Urinary bladder (tissue), 4 donors: Measurements from ENCODE around the gene FARS2. TPM values are rescaled to one million over a fixed set of nuclear protein-coding genes. Genes with fewer than 3 reads are reported as not detected.

Experiments
- DNase-seq: peaks from one replicate; pipeline ENCODE4 v3.0.0-alpha.2; 2015; ENCODE audit errors: extremely low spot score
- H3K27ac ChIP-seq: one replicate; pipeline ENCODE4 v1.5.1; 2013; ENCODE audit warnings: low read depth, mild to moderate bottlenecking, moderate library complexity
- H3K36me3 ChIP-seq: one replicate; pipeline ENCODE4 v1.6.1; 2013; ENCODE audit warnings: mild to moderate bottlenecking, moderate library complexity; ENCODE audit not compliant: insufficient read depth
- H3K4me1 ChIP-seq: one replicate; pipeline ENCODE4 v1.6.1; 2013; ENCODE audit warnings: mild to moderate bottlenecking, moderate library complexity; ENCODE audit not compliant: insufficient read depth
- H3K4me3 ChIP-seq: one replicate; pipeline ENCODE4 v1.5.1; 2013; ENCODE audit warnings: low read depth, low read length
- WGBS: extraction: QIAGEN DNeasy Blood & Tissue Kit; methylation state at CpG from one replicate; pipeline ENCODE4 v1.1.7; 2013; 5-methylcytosine and 5-hydroxymethylcytosine counted together
- polyA plus RNA-seq: library from polyadenylated mRNA; stranded (reverse); fragments of 200-250 nt; gene quantifications from one replicate; pipeline ENCODE4 v1.2.3, GENCODE V29; 2013
- total RNA-seq: library from RNA; depleted of rRNA; stranded (reverse); fragments of >200 nt; gene quantifications from one replicate; pipeline ENCODE4 v1.2.3, GENCODE V29; 2014
- donor health status: healthy with polysubstance abuse.
- donor health status: healthy.

The FARS2 gene
- total and polyA plus RNA-seq, 2 donors: 13.6 to 23.4 TPM

DNA sequence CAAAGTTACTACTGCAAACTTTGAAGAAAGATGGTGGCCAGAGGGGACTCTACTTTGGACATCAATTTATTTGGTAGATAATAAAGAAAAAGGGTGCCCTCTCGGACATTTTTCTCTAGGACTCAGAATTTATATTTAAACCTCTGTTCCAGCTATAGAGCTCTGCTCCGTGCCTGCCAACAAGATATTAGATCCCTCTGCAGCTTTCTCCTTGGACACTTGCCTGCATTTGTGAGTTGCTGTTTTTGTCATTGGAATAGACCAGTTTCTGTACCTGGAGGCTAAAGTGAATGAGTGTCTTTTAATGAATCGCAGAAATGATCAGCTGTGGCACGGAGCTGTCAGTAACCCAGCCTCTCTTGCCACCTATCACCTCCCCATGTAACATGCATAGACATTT, 491.9 kb downstream of the FARS2 start:
- no peaks in the 10 kb centered on the region for H3K36me3 ChIP-seq
- WGBS: 82% methylated on average over 4 of the region's 4 CpGs
- H3K27ac ChIP-seq: no peak overlapping the region
- no peak for DNase-seq
- no peak overlapping the region for H3K4me3 ChIP-seq
- no peaks in the 10 kb centered on the region for H3K4me1 ChIP-seq

DNA sequence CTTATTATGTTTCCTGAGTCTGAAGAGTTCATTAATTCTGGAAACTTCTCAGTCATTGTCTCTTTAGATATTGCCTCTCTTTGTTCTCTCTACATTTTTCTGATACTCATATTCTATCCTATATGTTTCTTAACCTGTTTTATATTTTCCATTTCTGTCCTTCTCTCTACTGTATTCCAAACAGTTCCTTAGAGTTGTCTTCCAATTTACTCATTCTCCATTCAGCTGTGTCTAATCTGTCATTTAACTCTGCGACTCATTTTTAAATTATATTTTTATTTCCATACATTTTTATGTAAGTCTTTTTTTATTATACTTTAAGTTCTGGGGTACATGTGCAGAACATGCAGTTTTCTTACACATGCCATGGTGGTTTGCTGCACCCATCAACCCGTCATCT, 493.6 kb downstream of the FARS2 start:
- WGBS: 99% methylated on average over 2 of the region's 2 CpGs
- Histone ChIP-seq H3K36me3 (no peaks in the 10 kb centered on the region), H3K4me1 (no peaks in the 10 kb centered on the region), H3K4me3 (no peak overlapping the region), H3K27ac (no peak overlapping the region)
- DNase-seq: no peak

DNA sequence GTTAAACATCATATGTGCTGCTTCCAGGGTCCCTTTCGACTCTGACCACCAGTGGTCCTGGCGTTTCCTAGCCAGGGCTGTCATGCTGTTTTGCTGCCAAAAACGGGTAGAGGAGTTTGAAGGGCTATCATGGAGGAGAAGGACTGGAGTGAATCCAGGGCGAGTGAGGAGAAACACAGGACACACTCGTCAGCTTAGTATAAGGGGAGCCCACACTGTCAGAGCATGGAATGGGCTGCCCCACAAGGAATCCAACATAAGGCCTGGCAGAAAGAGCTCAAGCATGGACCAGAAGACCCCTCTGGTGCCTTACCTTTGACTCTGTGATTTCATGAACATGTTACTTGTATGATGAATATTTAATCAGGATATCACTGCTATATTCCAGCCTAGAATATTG, 498.3 kb downstream of the FARS2 start:
- H3K36me3 ChIP-seq: no peaks in the 10 kb centered on the region
- no peak overlapping the region for H3K27ac ChIP-seq
- WGBS: 88% methylated on average over 5 of the region's 5 CpGs
- no peak overlapping the region for H3K4me3 ChIP-seq
- no peak for DNase-seq
- no peaks in the 10 kb centered on the region for H3K4me1 ChIP-seq

DNA sequence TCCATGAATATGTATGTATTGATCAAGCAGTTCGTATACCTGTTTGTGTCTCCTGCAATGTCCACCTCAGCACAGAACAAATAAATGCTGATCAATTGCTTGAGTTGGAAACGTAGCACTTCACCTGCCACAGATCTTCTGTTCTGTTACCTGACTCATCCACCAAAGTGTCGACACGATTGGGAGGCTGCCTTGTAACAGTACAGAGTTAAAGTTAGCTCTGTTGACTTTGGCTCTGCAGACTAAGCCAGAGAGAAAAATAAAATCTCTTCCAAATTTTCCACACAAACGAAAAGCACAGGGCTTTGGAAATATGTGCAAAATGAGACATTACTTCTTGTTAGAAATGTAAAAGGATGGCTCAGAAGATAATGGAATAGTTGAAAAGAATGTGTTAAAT, 500.1 kb downstream of the FARS2 start:
- Histone ChIP-seq H3K27ac (no peak overlapping the region), H3K4me1 (no peaks in the 10 kb centered on the region), H3K36me3 (no peaks in the 10 kb centered on the region), H3K4me3 (no peak overlapping the region)
- no peak for DNase-seq
- WGBS: 77% methylated on average over 5 of the region's 5 CpGs

DNA sequence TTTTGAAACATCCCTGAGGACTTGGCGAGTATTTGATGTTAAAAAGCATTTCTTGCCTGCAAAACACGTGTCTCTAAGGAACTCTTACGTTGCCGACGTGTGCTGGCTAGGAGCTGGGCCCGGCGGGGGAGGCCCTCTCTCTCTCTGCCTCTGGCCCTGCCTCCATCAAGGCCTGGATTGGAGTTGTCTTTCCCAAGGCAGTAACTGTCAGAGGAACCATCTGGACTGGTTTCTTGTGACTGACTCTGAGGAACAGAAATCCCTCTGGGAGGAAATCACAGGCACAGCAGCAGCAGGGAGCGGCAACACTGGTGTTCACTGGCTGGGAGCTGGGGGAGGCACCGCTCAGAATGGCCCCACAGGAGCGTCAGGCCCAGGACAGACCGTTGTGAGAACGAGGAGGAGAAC, 501.3 kb downstream of the FARS2 start:
- 81% methylated on average over 12 of the region's 12 CpGs for WGBS
- Histone ChIP-seq H3K4me3 (no peak overlapping the region), H3K27ac (no peak overlapping the region), H3K4me1 (no peaks in the 10 kb centered on the region), H3K36me3 (no peaks in the 10 kb centered on the region)
- no peak for DNase-seq

DNA sequence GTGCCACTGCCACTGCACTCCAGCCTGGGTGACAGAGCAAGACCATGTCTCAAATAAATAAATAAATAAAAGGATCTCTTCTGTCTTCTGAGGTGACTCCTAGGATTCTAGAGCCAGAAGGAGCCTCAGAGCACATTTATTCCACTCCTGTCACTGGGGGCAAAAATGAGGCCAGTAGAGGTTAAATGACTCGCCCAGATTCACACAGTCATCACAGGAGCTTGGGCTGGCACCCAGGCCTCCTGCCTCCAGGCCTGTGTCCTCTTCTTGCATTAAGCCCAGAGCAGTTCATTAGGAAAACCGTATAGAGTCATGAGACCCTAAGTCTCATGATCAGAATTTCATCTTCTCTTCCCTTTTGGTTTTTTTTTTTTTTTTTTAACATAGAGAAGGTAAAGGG, 502.1 kb downstream of the FARS2 start:
- DNase-seq: no peak
- Histone ChIP-seq H3K27ac (no peak overlapping the region), H3K4me3 (no peak overlapping the region), H3K4me1 (no peaks in the 10 kb centered on the region), H3K36me3 (no peaks in the 10 kb centered on the region)
- WGBS: 92% methylated on average over 2 of the region's 2 CpGs

DNA sequence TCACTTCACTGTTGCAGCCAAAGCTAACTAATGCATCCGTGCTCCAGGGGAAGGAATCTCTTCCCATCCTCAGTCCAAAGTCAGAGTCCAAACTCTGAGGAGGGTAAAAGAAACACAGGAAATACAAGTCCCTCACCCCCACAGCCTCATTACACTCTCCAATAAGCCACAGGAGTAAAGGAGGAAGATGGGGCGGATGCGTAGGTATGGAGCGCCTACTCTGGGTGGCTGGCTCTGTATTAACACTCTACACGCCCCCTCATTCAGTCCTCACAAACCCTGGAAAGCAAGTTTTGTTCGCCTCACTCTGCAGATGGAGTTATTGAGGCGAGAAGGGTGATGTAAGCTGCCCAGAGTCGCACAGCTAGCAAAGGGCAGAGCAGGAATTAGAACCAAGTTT, 502.6 kb downstream of the FARS2 start:
- H3K36me3 ChIP-seq: no peaks in the 10 kb centered on the region
- 87% methylated on average over 8 of the region's 8 CpGs for WGBS
- no peaks in the 10 kb centered on the region for H3K4me1 ChIP-seq
- no peak overlapping the region for H3K4me3 ChIP-seq
- no peak for DNase-seq
- no peak overlapping the region for H3K27ac ChIP-seq

DNA sequence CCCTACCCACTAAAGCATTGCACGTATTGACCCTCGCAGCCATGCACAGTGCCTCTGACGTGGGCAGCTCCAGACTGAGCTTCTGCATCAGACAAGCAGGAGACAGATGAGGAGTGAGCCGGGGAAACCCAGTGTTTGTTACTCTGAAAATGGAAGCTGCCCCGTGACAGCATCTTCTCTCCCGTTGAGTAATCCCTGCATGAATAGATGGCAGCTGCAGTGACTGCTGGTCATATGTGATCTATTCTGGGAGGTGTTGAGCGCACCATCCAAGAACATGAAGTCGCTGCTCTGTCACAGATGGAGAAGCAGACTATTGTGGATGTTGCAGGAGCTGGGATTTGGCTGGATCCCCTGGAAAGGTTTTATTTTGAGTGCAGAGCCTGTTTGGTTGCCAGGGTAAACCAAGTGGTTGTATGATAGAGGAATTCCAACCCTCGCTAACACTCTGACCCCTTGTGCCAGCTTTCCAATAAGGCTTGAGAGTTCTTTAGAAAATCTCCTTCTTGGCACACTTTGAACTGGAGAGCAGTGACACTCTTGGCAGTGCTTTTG, 503.2 kb downstream of the FARS2 start:
- no peak overlapping the region for H3K27ac ChIP-seq
- 44% methylated on average over 9 of the region's 9 CpGs for WGBS
- no peaks in the 10 kb centered on the region for H3K4me1 ChIP-seq
- no peak overlapping the region for H3K4me3 ChIP-seq
- no peak for DNase-seq
- no peaks in the 10 kb centered on the region for H3K36me3 ChIP-seq

DNA sequence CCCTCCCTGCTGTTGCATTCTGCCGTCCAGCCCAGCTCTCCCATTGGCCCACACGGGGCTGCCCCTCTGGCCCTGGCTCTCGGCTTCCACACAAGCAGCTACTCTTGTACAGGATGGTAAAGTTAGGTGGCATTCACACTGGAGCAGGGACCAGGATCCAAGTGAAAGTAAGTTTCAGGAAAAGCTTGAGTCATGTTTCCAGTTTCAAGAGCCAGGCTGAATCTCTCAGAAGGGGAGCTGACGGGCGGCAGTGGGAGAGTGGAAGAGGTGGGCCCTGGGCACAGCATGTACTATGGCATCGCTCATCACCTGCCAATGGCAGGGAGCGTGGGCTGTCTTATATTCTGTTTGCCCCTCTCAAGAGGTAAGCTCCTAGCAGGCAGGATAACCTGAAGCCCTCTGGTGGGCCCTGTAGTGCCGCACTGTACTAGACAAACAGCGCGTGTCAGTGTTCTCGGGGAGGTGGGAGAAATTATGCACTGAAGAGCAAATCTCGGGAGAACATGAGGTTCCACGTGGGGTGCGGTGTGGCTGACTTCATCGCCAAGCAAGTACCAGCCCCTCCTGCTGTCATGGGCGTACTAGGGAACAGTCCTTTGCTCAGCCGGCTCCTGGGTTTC, 503.9 kb downstream of the FARS2 start:
- Histone ChIP-seq H3K4me3 (no peak overlapping the region), H3K36me3 (no peaks in the 10 kb centered on the region), H3K27ac (no peak overlapping the region), H3K4me1 (no peaks in the 10 kb centered on the region)
- 87% methylated on average over 17 of the region's 17 CpGs for WGBS
- no peak for DNase-seq

DNA sequence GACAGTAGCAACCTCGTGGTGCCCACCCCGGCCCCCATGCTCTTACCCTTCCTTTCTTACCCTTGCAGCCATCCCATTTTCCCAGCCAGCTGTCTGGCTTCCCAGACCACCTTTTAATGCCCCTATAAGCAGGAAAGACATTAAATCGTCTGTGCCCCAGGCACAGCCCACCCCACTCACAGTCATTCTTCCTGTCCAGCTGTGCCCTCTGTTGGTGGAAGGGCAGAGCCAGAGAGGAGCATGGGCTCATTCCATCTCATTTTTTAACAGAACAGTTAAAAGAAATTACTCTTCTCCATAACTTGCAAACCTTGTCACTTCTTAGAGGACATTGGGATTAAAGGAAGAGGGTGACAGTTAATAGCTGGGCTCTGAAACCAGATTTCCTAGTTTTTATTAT, 504.9 kb downstream of the FARS2 start:
- 53% methylated on average over 3 of the region's 3 CpGs for WGBS
- H3K27ac ChIP-seq: no peak overlapping the region

DNA sequence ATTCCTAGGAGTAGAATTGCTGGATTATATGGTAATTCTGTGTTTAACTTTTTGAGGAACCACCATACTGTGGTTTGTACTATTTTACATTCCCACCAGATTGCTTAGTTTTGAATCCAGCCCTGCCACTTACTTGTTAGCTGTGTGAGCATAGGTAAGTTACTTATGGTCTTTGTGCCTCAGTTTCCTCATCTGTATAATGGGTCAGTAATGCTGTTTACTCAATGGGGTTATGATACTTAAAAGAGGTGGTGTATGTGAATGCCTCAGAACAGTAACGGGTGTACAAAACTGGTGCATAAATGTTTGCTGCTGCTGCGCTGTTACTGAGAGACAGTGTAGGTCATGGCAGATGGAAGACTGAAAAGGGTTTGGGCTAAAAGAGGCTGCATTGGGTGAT, 506.2 kb downstream of the FARS2 start:
- no peak overlapping the region for H3K4me3 ChIP-seq
- H3K27ac ChIP-seq: no peak overlapping the region
- no peaks in the 10 kb centered on the region for H3K36me3 ChIP-seq
- H3K4me1 ChIP-seq: no peaks in the 10 kb centered on the region
- DNase-seq: no peak
- 98% methylated on average over 2 of the region's 2 CpGs for WGBS

More for the DNA sequence above, 504.9 kb downstream of the FARS2 start:
- Histone ChIP-seq H3K4me3 (no peak overlapping the region), H3K4me1 (no peaks in the 10 kb centered on the region), H3K36me3 (no peaks in the 10 kb centered on the region)
- no peak for DNase-seq

DNA sequence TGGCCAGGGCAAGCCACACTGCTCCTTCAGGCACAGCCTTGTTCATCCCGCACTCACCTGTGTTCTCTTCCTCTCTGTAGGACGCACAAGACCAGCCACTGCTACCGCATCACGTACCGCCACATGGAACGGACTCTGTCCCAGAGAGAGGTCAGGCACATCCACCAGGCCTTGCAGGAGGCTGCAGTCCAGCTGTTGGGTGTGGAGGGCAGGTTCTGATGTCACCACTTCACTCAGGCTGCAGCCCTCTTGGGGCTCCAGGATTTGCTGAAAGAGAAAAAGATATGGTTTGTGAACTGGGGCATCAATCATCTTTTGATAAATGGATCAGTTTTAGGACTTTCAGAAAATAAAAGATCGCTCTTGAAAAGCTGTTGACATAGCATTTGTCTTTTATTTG, 509.9 kb downstream of the FARS2 start:
- Histone ChIP-seq H3K27ac (no peak overlapping the region), H3K4me1 (no peaks in the 10 kb centered on the region), H3K36me3 (no peaks in the 10 kb centered on the region), H3K4me3 (no peak overlapping the region)
- no peak for DNase-seq
- 95% methylated on average over 7 of the region's 7 CpGs for WGBS

DNA sequence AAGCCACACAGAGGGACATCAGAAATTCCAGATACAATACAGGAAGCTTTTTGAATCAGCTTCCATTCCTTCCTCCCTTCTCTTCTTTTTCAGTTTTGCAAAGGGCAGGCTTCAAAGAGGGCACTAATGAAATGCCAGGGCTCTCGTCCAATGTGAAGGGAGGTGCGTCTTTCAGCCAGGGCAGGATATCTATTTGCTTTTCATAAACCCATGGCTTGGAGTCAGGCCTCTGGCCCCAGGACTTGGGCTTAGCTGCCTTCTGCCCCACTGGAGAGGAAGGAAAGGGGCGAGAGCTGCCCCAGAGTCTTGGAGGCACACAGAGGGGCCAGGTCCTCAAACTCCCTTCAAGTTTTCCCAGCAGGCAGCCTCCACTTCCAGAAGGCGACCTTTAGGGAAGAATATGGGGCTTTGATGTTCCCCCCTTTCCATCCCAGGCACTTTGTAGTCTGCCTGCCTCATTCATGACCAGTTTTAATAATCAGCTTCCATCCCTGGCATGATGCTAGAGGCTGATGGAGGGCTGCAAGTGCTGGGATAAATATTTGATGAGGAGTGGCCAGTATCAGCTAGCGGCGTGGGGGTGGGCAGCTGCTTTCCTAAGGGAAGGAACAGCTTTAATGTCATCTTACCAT, 510.6 kb downstream of the FARS2 start:
- H3K27ac ChIP-seq: no peak overlapping the region
- no peaks in the 10 kb centered on the region for H3K4me1 ChIP-seq
- no peak for DNase-seq
- WGBS: 94% methylated on average over 6 of the region's 6 CpGs
- no peaks in the 10 kb centered on the region for H3K36me3 ChIP-seq
- H3K4me3 ChIP-seq: no peak overlapping the region

DNA sequence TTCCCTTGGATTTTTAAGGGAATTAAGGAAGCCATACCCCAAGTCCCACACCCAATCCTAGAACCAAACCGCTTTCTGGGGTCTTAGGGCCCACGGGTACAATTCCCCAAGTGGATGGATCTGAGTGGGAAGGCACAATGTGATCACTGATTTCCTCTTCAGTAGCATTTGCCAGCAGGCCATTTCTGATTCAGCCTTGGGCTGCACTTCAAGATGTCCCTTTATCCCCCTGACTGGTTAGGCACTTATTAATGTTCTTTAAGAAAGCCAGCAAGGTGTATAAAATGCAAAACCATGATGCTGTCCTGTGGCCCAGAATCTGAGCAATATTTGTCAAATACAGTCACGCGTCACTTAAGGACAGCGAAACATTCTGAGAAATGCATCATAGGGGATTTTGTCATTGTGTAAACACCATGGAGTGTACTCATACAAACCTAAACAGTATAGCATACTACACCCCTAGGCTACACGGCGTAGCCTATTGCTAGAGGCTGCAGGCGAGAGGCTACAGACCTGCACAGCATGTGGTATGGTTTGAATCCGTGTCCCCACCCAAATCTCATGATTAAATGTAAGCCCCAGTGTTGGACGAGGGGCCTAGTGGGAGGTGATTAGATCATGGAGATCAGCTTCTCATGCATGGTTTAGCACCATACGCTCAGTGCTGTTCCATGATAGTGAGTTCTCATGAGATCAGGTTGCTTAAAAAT, 511.3 kb downstream of the FARS2 start:
- H3K27ac ChIP-seq: no peak overlapping the region
- 95% methylated on average over 11 of the region's 11 CpGs for WGBS
- no peaks in the 10 kb centered on the region for H3K4me1 ChIP-seq
- H3K4me3 ChIP-seq: no peak overlapping the region
- no peaks in the 10 kb centered on the region for H3K36me3 ChIP-seq
- DNase-seq: no peak
